ENCODE results near the gene MAP2K7.
"Not testable (repeated sequence)": the region's sequence is repeated elsewhere in the genome, so short reads cannot be mapped to it uniquely, and the experiment has no call there.

MAP2K7 gene

GRCh38 chr19:7903244-7904073 lies at the start of gene MAP2K7:
Gene MAP2K7, plus strand, starts transcription at chr19:7903877. Its CDS starts 68 bp downstream, at chr19:7903945.
- Histone ChIP-seq H3K4me3 (ENCODE audit: low read depth, low read length) (peak within 1 kb of the TSS; percentile 92), H3K4me1 (ENCODE audit: control insufficient read depth, insufficient read depth, low read length) (peaks cover 6% of the 10 kb centered on the region; the same call in 1 of the 2 replicates), H3K9me3 (ENCODE audit: control insufficient read depth, insufficient read depth, low read length) (no peaks in the 10 kb centered on the region), H3K27me3 (ENCODE audit: control insufficient read depth, insufficient read depth, low read length) (no peaks in the 10 kb centered on the region), H3K36me3 (ENCODE audit: control insufficient read depth, insufficient read depth, low read length) (peaks cover 18% of the 10 kb centered on the region; the same call in 1 of the 2 replicates), H3K9ac (ENCODE audit: low read depth, low read length) (peak within 1 kb of the TSS; percentile 65), H3K27ac (ENCODE audit: low read depth, low read length) (peak within 1 kb of the TSS; percentile 88)

- Histone ChIP-seq H3K36me3 (ENCODE audit: control insufficient read depth, insufficient read depth, low read length) (no peaks in the 10 kb centered on the region), H3K4me1 (ENCODE audit: control insufficient read depth, insufficient read depth, low read length) (peaks cover 4% of the 10 kb centered on the region; the same call in 1 of the 2 replicates), H3K4me3 (ENCODE audit: low read depth, low read length) (no peak overlapping the region), H3K9ac (ENCODE audit: low read depth, low read length) (no peak overlapping the region), H3K27ac (ENCODE audit: low read depth, low read length) (no peak overlapping the region), H3K27me3 (ENCODE audit: control insufficient read depth, insufficient read depth, low read length) (peaks cover 10% of the 10 kb centered on the region; the same call in 1 of the 2 replicates), H3K9me3 (ENCODE audit: control insufficient read depth, insufficient read depth, low read length) (no peaks in the 10 kb centered on the region)
Measured at GRCh38 chr19:7855426-7856108, 48.1 kb upstream of the MAP2K7 start.

GRCh38 chr19:7856109-7856591 lies 47.5 kb upstream of the MAP2K7 start:
- H3K4me1 ChIP-seq (ENCODE audit: control insufficient read depth, insufficient read depth, low read length) = peaks cover 6% of the 10 kb centered on the region; the same call in 1 of the 2 replicates
- H3K27me3 ChIP-seq (ENCODE audit: control insufficient read depth, insufficient read depth, low read length) = peaks cover 15% of the 10 kb centered on the region
- no peak overlapping the region for H3K27ac ChIP-seq (ENCODE audit: low read depth, low read length)
- H3K36me3 ChIP-seq (ENCODE audit: control insufficient read depth, insufficient read depth, low read length) = no peaks in the 10 kb centered on the region
- H3K9ac ChIP-seq (ENCODE audit: low read depth, low read length) = no peak overlapping the region
- no peak overlapping the region for H3K4me3 ChIP-seq (ENCODE audit: low read depth, low read length)
- H3K9me3 ChIP-seq (ENCODE audit: control insufficient read depth, insufficient read depth, low read length) = no peaks in the 10 kb centered on the region

GRCh38 chr19:7856679-7857663 lies 46.7 kb upstream of the MAP2K7 start:
- H3K9me3 ChIP-seq (ENCODE audit: control insufficient read depth, insufficient read depth, low read length) = no peaks in the 10 kb centered on the region
- H3K4me1 ChIP-seq (ENCODE audit: control insufficient read depth, insufficient read depth, low read length) = peaks cover 13% of the 10 kb centered on the region; the same call in 1 of the 2 replicates

GRCh38 chr19:7857727-7858108 lies 46.0 kb upstream of the MAP2K7 start:
- H3K27me3 ChIP-seq (ENCODE audit: control insufficient read depth, insufficient read depth, low read length) = peaks cover 21% of the 10 kb centered on the region
- no peak overlapping the region for H3K27ac ChIP-seq (ENCODE audit: low read depth, low read length)
- H3K4me3 ChIP-seq (ENCODE audit: low read depth, low read length) = peak overlapping the region; percentile 50
- H3K9ac ChIP-seq (ENCODE audit: low read depth, low read length) = no peak overlapping the region
- H3K4me1 ChIP-seq (ENCODE audit: control insufficient read depth, insufficient read depth, low read length) = peaks cover 13% of the 10 kb centered on the region; the same call in 1 of the 2 replicates
- H3K36me3 ChIP-seq (ENCODE audit: control insufficient read depth, insufficient read depth, low read length) = no peaks in the 10 kb centered on the region
- no peaks in the 10 kb centered on the region for H3K9me3 ChIP-seq (ENCODE audit: control insufficient read depth, insufficient read depth, low read length)

More at GRCh38 chr19:7856679-7857663, 46.7 kb upstream of the MAP2K7 start:
- no peak overlapping the region for H3K4me3 ChIP-seq (ENCODE audit: low read depth, low read length)
- H3K27ac ChIP-seq (ENCODE audit: low read depth, low read length) = no peak overlapping the region
- peaks cover 21% of the 10 kb centered on the region for H3K27me3 ChIP-seq (ENCODE audit: control insufficient read depth, insufficient read depth, low read length)
- no peak overlapping the region for H3K9ac ChIP-seq (ENCODE audit: low read depth, low read length)
- H3K36me3 ChIP-seq (ENCODE audit: control insufficient read depth, insufficient read depth, low read length) = no peaks in the 10 kb centered on the region

- H3K27me3 ChIP-seq (ENCODE audit: control insufficient read depth, insufficient read depth, low read length) = peaks cover 24% of the 10 kb centered on the region
- H3K4me3 ChIP-seq (ENCODE audit: low read depth, low read length) = peak overlapping the region; percentile 50
Measured at GRCh38 chr19:7858109-7858770, 45.4 kb upstream of the MAP2K7 start.

GRCh38 chr19:7859087-7859486 lies 44.6 kb upstream of the MAP2K7 start:
- H3K9ac ChIP-seq (ENCODE audit: low read depth, low read length); H3K36me3 ChIP-seq (ENCODE audit: control insufficient read depth, insufficient read depth, low read length); H3K27ac ChIP-seq (ENCODE audit: low read depth, low read length); H3K9me3 ChIP-seq (ENCODE audit: control insufficient read depth, insufficient read depth, low read length); H3K4me3 ChIP-seq (ENCODE audit: low read depth, low read length): not testable (repeated sequence)
- Histone ChIP-seq H3K4me1 (ENCODE audit: control insufficient read depth, insufficient read depth, low read length) (peaks cover 17% of the 10 kb centered on the region; the same call in 1 of the 2 replicates), H3K27me3 (ENCODE audit: control insufficient read depth, insufficient read depth, low read length) (peaks cover 32% of the 10 kb centered on the region)

More at GRCh38 chr19:7858109-7858770, 45.4 kb upstream of the MAP2K7 start:
- Histone ChIP-seq H3K4me1 (ENCODE audit: control insufficient read depth, insufficient read depth, low read length) (peaks cover 14% of the 10 kb centered on the region; the same call in 1 of the 2 replicates), H3K36me3 (ENCODE audit: control insufficient read depth, insufficient read depth, low read length) (no peaks in the 10 kb centered on the region), H3K9me3 (ENCODE audit: control insufficient read depth, insufficient read depth, low read length) (no peaks in the 10 kb centered on the region), H3K27ac (ENCODE audit: low read depth, low read length) (no peak overlapping the region), H3K9ac (ENCODE audit: low read depth, low read length) (no peak overlapping the region)

- Histone ChIP-seq H3K4me3 (ENCODE audit: low read depth, low read length) (no peak overlapping the region), H3K9ac (ENCODE audit: low read depth, low read length) (no peak overlapping the region), H3K27me3 (ENCODE audit: control insufficient read depth, insufficient read depth, low read length) (peaks cover 36% of the 10 kb centered on the region), H3K36me3 (ENCODE audit: control insufficient read depth, insufficient read depth, low read length) (no peaks in the 10 kb centered on the region), H3K4me1 (ENCODE audit: control insufficient read depth, insufficient read depth, low read length) (peaks cover 19% of the 10 kb centered on the region; the same call in 1 of the 2 replicates), H3K9me3 (ENCODE audit: control insufficient read depth, insufficient read depth, low read length) (no peaks in the 10 kb centered on the region), H3K27ac (ENCODE audit: low read depth, low read length) (no peak overlapping the region)
Measured at GRCh38 chr19:7859831-7860713, 43.6 kb upstream of the MAP2K7 start.
